ENCODE measurements around the gene RFX7. TPM values are rescaled to one million over a fixed set of nuclear protein-coding genes. Genes with fewer than 3 reads are reported as not detected.
A peak's percentile ranks its signal among the peaks of the same experiment; 100 is the strongest.

The RFX7 gene
- total and polyA plus RNA-seq, 2 experiments from 2014 or later, result 4.0 to 5.8 TPM

DNA sequence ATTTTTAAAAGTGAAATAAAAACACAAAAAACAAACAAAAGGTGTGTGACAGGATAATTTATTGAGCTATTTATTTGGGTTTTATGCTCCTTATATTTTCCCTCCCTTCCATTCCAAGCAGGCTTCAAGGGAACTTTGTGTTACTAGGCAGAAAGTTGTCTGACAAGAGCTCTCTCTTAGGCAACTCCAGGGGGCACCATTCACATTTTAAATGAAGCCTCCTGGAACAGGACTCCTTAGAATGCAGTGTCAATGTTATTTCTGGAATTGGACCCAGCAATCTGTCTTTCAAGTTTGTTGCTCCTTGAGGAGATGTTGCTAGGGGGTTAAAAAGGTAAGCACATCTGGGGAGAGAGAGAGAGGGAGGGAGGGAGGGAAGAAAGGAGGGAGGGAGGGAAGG is 5.4 kb upstream of the RFX7 start:
- Histone ChIP-seq H3K9ac (no peak overlapping the region), H3K4me3 (no peak overlapping the region), H3K36me3 (ENCODE audit: low read depth) (no peaks in the 10 kb centered on the region), H3K4me1 (ENCODE audit: insufficient read depth) (peaks cover 13% of the 10 kb centered on the region), H3K27ac (no peak overlapping the region), H3K4me2 (ENCODE audit: unreplicated experiment) (no peak overlapping the region), H3K27me3 (replicated peaks; ENCODE audit: insufficient read depth) (no peaks in the 10 kb centered on the region; the same call in 1 of the 2 replicates), H4K20me1 (ENCODE audit: insufficient read depth) (no peaks in the 10 kb centered on the region), H3K79me2 (ENCODE audit: insufficient read depth) (peaks cover 6% of the 10 kb centered on the region), H3F3A (ENCODE audit: insufficient read depth) (peaks cover 11% of the 10 kb centered on the region; the same call in 1 of the 2 replicates), H2AFZ (no peak overlapping the region), H3K9me2 (ENCODE audit: insufficient read depth) (no peaks in the 10 kb centered on the region), H3K9me3 (ENCODE audit: low read depth) (no peaks in the 10 kb centered on the region)
- no peak for TF ChIP-seq EZH2phosphoT487 (IDR thresholded peaks at IDR 0.05; ENCODE audit: insufficient read depth, low read depth)
- no peak for TF ChIP-seq EZH2 (IDR thresholded peaks at IDR 0.05; ENCODE audit: insufficient read depth, poor library complexity, severe bottlenecking)
- peak; percentile 75 for DNase-seq
- in situ Hi-C loops (cut with MboI), result loop anchor here (5.0 kb wide), 1 partner anchor 183 kb away; no protein-coding TSS in a partner anchor

GRCh38 chr15:56248311-56248992 is 4.8 kb upstream of the RFX7 start:
- H3F3A ChIP-seq (ENCODE audit: insufficient read depth), result peaks cover 11% of the 10 kb centered on the region; the same call in 1 of the 2 replicates
- 57 to 59% methylated on average over 3 of the region's 3 CpGs for WGBS, 2 experiments (ENCODE audit: low coverage in 1 of 2, low lambda C conversion rate in 2 of 2, missing lambda C conversion rate in 2 of 2)
- H4K20me1 ChIP-seq (ENCODE audit: insufficient read depth), result no peaks in the 10 kb centered on the region
- H3K9me3 ChIP-seq (ENCODE audit: low read depth), result no peaks in the 10 kb centered on the region
- H3K4me2 ChIP-seq (ENCODE audit: unreplicated experiment), result no peak overlapping the region
- H3K4me1 ChIP-seq (ENCODE audit: insufficient read depth), result peaks cover 13% of the 10 kb centered on the region
- H2AFZ ChIP-seq, result no peak overlapping the region
- in situ Hi-C loops (cut with MboI), result loop anchor here (5.0 kb wide), 1 partner anchor 184 kb away; no protein-coding TSS in a partner anchor
- no peaks in the 10 kb centered on the region for H3K27me3 ChIP-seq (replicated peaks; ENCODE audit: insufficient read depth)
- no peaks in the 10 kb centered on the region for H3K36me3 ChIP-seq (ENCODE audit: low read depth)
- no peak for TF ChIP-seq EZH2phosphoT487 (IDR thresholded peaks at IDR 0.05; ENCODE audit: insufficient read depth, low read depth)
- no peak for TF ChIP-seq EZH2 (IDR thresholded peaks at IDR 0.05; ENCODE audit: insufficient read depth, poor library complexity, severe bottlenecking)
- H3K79me2 ChIP-seq (ENCODE audit: insufficient read depth), result peaks cover 8% of the 10 kb centered on the region
- no peak for DNase-seq
- H3K27ac ChIP-seq, result no peak overlapping the region
- no peaks in the 10 kb centered on the region for H3K9me2 ChIP-seq (ENCODE audit: insufficient read depth)
- H3K4me3 ChIP-seq, result no peak overlapping the region
- H3K9ac ChIP-seq, result no peak overlapping the region

DNA sequence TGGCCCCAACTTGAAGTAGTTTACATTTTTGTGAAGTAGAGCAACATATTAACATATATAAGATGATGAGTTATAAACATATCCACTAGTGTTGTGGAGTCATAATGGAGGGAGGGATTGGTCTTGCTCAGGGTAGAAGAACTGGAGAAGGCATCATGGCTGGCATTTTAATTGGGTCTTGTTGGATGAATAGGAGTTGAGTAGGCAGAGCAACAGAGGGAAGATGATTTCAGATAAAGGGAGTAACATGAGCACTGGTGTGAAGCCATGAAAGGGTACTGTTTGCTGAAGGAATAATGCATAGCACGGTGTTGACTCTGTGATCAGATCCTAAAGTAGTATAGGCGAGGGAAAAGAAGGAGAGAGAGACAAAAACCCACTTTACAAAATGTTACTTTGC is 3.6 kb upstream of the RFX7 start:
- H3K4me2 ChIP-seq (ENCODE audit: unreplicated experiment), result no peak overlapping the region
- H3K4me1 ChIP-seq (ENCODE audit: insufficient read depth), result peaks cover 13% of the 10 kb centered on the region
- no peak overlapping the region for H3K4me3 ChIP-seq
- TF ChIP-seq EZH2phosphoT487 (IDR thresholded peaks at IDR 0.05; ENCODE audit: insufficient read depth, low read depth) (no peak), EZH2 (IDR thresholded peaks at IDR 0.05; ENCODE audit: insufficient read depth, poor library complexity, severe bottlenecking) (no peak)
- H3F3A ChIP-seq (ENCODE audit: insufficient read depth), result peaks cover 16% of the 10 kb centered on the region; the same call in 1 of the 2 replicates
- DNase-seq, result no peak
- no peak overlapping the region for H2AFZ ChIP-seq
- no peaks in the 10 kb centered on the region for H3K9me3 ChIP-seq (ENCODE audit: low read depth)
- H3K27me3 ChIP-seq (replicated peaks; ENCODE audit: insufficient read depth), result no peaks in the 10 kb centered on the region
- no peak overlapping the region for H3K27ac ChIP-seq
- in situ Hi-C loops (cut with MboI), result loop anchor here (5.0 kb wide), 1 partner anchor 185 kb away; no protein-coding TSS in a partner anchor
- WGBS, 2 experiments (ENCODE audit: low coverage in 1 of 2, low lambda C conversion rate in 2 of 2, missing lambda C conversion rate in 2 of 2), result 80 to 92% methylated on average over 2 of the region's 2 CpGs
- peaks cover 17% of the 10 kb centered on the region for H3K79me2 ChIP-seq (ENCODE audit: insufficient read depth)
- no peaks in the 10 kb centered on the region for H3K36me3 ChIP-seq (ENCODE audit: low read depth)
- H3K9me2 ChIP-seq (ENCODE audit: insufficient read depth), result no peaks in the 10 kb centered on the region
- H4K20me1 ChIP-seq (ENCODE audit: insufficient read depth), result no peaks in the 10 kb centered on the region
- no peak overlapping the region for H3K9ac ChIP-seq

DNA sequence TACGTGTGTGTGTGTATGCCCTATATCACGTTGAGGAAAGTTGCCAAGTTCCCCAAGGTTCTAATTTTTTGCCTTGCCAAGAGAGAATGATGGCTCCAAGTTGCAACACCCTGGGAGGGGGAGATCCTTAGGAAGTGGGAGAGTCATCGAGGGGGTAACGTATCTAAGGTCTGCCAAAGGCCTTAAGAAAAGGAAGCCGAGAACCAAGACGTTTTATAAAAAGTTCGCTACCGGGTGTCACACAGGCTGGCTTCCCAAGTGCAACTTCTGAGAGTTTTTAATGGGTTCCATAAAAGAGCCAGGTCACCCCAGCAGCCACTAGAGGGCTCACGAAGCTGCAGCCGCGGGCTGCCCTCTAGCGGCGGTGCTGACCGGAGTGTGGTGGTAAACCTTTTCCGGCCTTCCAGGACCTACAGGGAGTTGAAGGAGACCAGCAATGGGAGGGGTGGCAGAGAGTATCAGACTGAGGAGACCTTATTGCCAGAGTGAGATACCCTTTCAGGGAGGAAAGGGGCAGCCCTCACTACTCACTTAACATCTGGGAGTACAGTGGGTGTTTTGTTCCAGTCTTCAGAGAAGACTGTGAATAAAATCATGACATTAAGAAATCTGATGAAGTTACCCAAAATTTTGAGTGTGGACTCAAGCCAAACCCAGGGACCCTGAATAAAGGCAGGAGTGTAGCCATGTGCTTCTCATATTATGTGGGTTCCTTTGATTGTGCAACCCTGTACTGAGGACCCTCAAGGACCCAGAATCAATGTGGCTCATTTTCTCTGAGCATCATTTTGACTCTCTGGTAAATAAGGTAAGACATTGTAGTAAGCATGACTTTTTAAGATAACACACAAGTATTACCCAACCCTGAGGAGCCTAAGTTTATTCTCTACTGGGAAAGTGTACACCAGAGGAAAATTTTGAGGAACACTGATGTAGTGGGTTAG is 2.5 kb upstream of the RFX7 start:
- H3K4me1 ChIP-seq (ENCODE audit: insufficient read depth), result peaks cover 17% of the 10 kb centered on the region
- H4K20me1 ChIP-seq (ENCODE audit: insufficient read depth), result no peaks in the 10 kb centered on the region
- H2AFZ ChIP-seq, result peak overlapping the region; percentile 100
- H3F3A ChIP-seq (ENCODE audit: insufficient read depth), result peaks cover 19% of the 10 kb centered on the region; the same call in 1 of the 2 replicates
- H3K9me2 ChIP-seq (ENCODE audit: insufficient read depth), result no peaks in the 10 kb centered on the region
- in situ Hi-C loops (cut with MboI), result loop anchor here (5.0 kb wide), 1 partner anchor 186 kb away; no protein-coding TSS in a partner anchor
- no peaks in the 10 kb centered on the region for H3K36me3 ChIP-seq (ENCODE audit: low read depth)
- no peaks in the 10 kb centered on the region for H3K9me3 ChIP-seq (ENCODE audit: low read depth)
- peak overlapping the region; percentile 75 for H3K4me3 ChIP-seq
- TF ChIP-seq EZH2phosphoT487 (IDR thresholded peaks at IDR 0.05; ENCODE audit: insufficient read depth, low read depth), result no peak
- no peak for TF ChIP-seq EZH2 (IDR thresholded peaks at IDR 0.05; ENCODE audit: insufficient read depth, poor library complexity, severe bottlenecking)
- peak overlapping the region; percentile 68 for H3K9ac ChIP-seq
- DNase-seq, result peak; percentile 95
- peak overlapping the region; percentile 54 for H3K27ac ChIP-seq
- H3K27me3 ChIP-seq (replicated peaks; ENCODE audit: insufficient read depth), result no peaks in the 10 kb centered on the region
- H3K4me2 ChIP-seq (ENCODE audit: unreplicated experiment), result peak overlapping the region; percentile 94
- H3K79me2 ChIP-seq (ENCODE audit: insufficient read depth), result peaks cover 28% of the 10 kb centered on the region
- WGBS, 2 experiments (ENCODE audit: low coverage in 1 of 2, low lambda C conversion rate in 2 of 2, missing lambda C conversion rate in 2 of 2), result 2 to 3% methylated on average over 15 of the region's 15 CpGs
